ENCODE measurements around the gene SCLY.
A peak's percentile ranks its signal among the peaks of the same experiment; 100 is the strongest.

The SCLY gene

DNA sequence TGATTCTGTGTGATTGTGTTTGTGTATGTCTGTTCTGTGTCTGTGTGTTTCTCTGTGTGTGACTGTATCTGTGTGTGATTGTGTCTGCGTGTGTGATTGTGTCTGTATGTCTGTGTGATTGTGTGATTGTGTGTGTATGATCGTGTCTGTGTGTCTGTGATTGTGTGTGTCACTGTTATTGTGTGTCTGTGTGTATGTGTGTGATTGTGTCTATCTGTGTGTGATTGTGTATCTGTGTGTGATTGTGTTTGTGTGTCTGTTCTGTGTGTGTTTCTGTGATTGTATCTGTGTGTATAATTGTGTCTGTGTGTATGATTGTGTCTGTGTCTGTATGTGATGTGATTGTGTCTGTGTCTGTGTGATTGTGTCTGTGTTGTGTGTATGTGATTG is 66.0 kb downstream of the SCLY start:
- no peaks in the 10 kb centered on the region for H3K4me1 ChIP-seq (ENCODE audit: insufficient read depth, low read length)
- no peaks in the 10 kb centered on the region for H3K36me3 ChIP-seq (ENCODE audit: insufficient read depth, low read depth, low read length)
- no peak overlapping the region for H3K27ac ChIP-seq (ENCODE audit: low read length)
- H3K4me3 ChIP-seq (ENCODE audit: low read length) = no peak overlapping the region
- no peaks in the 10 kb centered on the region; the same call in 1 of the 2 replicates for H3K27me3 ChIP-seq (ENCODE audit: insufficient read depth, low read length)
- no peak overlapping the region for H3K9ac ChIP-seq (ENCODE audit: low read depth, low read length)
- H3K9me3 ChIP-seq (ENCODE audit: insufficient read depth, low read depth, low read length) = no peaks in the 10 kb centered on the region

DNA sequence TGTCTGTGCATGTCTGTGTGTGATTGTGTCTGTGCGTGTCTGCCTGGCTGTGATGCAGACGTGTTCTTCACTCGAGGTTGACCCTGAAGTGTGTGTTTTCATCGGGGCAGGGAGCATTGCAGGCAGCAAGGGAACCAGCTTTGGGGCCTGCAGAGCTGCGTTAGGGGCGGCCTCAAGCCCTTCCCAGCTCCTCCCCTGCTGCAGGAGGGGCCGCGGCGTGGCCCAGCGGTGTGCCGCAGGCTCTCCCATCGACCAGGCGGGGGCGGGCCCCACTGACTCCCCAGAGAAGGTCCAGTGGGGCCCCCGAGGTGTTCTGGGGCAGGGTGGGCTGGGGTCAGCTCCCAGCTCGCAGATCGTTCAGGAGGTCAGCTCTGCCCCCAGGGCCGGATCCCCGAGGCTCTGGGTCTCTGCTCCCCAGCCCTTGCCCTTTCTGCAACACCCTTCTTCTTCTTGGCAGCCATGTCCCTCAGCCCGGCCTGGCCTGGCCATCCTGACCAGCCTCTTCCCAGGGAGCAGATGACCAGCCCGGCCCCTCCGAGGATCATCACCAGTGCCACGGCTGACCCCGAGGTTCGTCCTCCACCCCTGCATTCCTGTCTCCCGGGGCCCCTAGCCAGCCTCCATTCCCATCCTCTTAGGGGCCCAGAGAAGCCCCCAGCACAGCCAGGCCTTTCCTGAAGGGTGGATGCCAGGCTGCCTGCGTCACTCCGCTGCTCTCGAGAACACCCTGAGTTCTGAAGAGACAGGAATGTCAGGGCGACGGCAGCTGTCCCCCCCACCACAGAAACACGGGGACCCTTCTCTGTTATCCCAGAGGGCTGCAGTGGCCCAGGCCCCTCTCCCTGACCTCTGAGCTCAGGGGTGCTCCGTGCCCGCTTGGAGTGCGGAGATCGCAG is 66.6 kb downstream of the SCLY start:
- Histone ChIP-seq H3K9me3 (ENCODE audit: insufficient read depth, low read depth, low read length) (no peaks in the 10 kb centered on the region), H3K27me3 (ENCODE audit: insufficient read depth, low read length) (no peaks in the 10 kb centered on the region; the same call in 1 of the 2 replicates), H3K36me3 (ENCODE audit: insufficient read depth, low read depth, low read length) (no peaks in the 10 kb centered on the region), H3K9ac (ENCODE audit: low read depth, low read length) (no peak overlapping the region), H3K27ac (ENCODE audit: low read length) (no peak overlapping the region), H3K4me1 (ENCODE audit: insufficient read depth, low read length) (no peaks in the 10 kb centered on the region), H3K4me3 (ENCODE audit: low read length) (no peak overlapping the region)

DNA sequence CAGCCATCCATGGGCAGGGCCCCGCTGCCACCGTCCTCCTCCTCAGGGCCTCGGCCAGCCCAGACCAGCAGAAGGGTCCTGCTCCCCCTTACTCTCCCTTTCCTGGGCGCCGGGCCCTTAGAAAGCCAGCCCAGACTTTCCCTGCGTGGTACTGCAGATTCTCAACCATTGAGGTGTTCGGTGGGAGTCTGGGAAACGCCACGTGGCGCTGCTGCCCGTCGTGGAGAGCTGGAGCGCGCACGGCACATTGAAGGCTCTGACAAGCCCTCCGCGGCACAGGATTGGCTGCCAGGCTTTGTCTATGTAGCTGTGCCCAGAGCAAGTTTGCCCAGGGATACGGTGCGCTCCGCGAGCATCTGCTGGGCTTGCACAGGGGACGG is 67.2 kb downstream of the SCLY start:
- Histone ChIP-seq H3K4me3 (ENCODE audit: low read length) (no peak overlapping the region), H3K27me3 (ENCODE audit: insufficient read depth, low read length) (no peaks in the 10 kb centered on the region; the same call in 1 of the 2 replicates), H3K4me1 (ENCODE audit: insufficient read depth, low read length) (no peaks in the 10 kb centered on the region), H3K27ac (ENCODE audit: low read length) (no peak overlapping the region), H3K9ac (ENCODE audit: low read depth, low read length) (no peak overlapping the region), H3K36me3 (ENCODE audit: insufficient read depth, low read depth, low read length) (no peaks in the 10 kb centered on the region), H3K9me3 (ENCODE audit: insufficient read depth, low read depth, low read length) (no peaks in the 10 kb centered on the region)

DNA sequence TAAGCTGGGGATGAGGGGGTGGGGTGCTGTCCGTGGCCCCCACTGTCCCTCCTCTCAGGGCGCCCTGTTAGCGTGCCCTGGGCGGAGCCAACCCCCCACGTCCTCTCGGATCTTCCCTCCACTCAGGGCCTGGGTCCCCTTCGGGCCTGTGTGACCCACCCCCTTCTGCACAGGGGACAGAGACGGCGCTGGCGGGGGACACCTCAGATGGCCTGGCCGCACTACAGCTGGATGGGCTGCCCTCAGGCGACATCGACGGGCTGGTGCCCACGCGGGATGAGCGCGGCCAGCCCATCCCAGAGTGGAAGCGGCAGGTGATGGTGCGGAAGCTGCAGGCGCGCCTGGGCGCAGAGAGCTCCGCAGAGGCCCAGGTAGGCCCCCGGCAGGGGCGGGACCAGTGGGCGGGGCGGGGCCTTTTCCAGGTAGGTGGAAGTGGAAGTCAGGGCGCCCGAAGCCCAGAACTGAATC is 67.8 kb downstream of the SCLY start:
- H3K4me1 ChIP-seq (ENCODE audit: insufficient read depth, low read length) = no peaks in the 10 kb centered on the region
- H3K27me3 ChIP-seq (ENCODE audit: insufficient read depth, low read length) = no peaks in the 10 kb centered on the region; the same call in 1 of the 2 replicates
- no peak overlapping the region for H3K9ac ChIP-seq (ENCODE audit: low read depth, low read length)
- H3K36me3 ChIP-seq (ENCODE audit: insufficient read depth, low read depth, low read length) = no peaks in the 10 kb centered on the region
- peak overlapping the region; percentile 25; the same call in 1 of the 2 replicates for H3K4me3 ChIP-seq (ENCODE audit: low read length)
- H3K27ac ChIP-seq (ENCODE audit: low read length) = no peak overlapping the region
- no peaks in the 10 kb centered on the region for H3K9me3 ChIP-seq (ENCODE audit: insufficient read depth, low read depth, low read length)

DNA sequence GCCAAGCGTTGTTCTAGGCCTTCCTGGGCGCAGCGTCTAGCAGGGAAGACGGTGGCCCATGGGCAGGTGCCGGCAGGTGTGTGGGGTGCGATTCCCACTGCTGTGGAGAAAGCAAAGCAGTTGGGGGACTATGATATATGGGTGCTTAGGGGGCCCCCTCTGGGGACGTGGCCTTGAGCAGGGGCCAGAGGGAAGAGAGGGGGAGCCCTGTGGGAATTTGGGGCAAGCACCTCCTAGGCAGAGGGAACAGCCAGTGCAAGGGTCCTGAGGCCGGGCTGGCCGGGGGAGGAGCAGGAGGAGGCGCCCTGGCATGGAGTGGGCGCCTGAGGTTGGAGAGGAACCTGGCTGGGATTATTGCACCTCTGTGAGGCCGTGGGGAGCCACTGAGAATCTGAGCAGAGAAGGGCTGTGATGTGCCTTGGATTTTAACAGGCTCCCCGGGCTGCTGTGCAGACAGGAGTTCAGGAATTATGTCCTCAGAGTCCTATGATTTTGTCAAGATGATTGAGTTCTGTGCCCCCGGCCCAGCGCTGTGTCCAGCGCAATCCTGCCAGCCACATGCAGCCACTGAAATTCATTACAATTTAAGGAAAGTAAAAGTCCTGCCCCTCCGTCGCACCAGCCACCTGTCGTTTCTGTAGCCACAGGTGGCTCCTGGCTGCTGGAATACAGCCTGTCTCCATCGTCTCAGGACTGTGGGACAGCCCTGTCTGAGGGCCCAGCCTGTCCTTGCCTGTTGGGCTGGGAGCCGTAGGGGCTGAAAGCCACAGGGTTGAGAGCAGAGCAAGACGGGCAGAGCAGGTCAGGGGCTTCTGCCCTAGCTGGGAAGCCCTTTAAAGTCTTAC is 68.6 kb downstream of the SCLY start:
- Histone ChIP-seq H3K9me3 (ENCODE audit: insufficient read depth, low read depth, low read length) (no peaks in the 10 kb centered on the region), H3K27me3 (ENCODE audit: insufficient read depth, low read length) (no peaks in the 10 kb centered on the region; the same call in 1 of the 2 replicates), H3K36me3 (ENCODE audit: insufficient read depth, low read depth, low read length) (no peaks in the 10 kb centered on the region), H3K9ac (ENCODE audit: low read depth, low read length) (no peak overlapping the region), H3K27ac (ENCODE audit: low read length) (no peak overlapping the region), H3K4me1 (ENCODE audit: insufficient read depth, low read length) (no peaks in the 10 kb centered on the region), H3K4me3 (ENCODE audit: low read length) (no peak overlapping the region)

DNA sequence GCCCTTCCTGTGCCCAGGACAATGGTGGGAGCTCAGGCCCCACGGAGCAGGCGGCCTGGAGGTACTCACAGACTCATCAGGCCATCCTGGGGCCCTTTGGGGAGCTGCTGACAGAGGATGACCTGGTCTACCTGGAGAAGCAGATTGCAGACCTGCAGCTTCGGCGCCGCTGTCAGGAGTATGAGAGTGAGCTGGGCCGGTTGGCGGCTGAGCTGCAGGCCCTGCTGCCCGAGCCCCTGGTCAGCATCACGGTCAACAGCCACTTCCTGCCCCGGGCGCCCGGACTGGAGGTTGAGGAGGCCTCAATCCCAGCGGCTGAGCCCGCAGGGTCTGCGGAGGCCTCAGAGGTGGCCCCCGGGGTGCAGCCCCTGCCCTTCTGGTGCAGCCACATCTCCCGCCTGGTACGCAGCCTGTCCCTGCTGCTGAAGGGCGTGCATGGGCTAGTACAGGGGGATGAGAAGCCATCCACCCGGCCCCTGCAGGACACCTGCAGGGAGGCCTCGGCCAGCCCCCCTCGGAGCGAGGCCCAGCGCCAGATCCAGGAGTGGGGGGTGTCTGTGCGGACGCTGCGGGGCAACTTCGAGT is 69.4 kb downstream of the SCLY start:
- no peak overlapping the region for H3K27ac ChIP-seq (ENCODE audit: low read length)
- H3K36me3 ChIP-seq (ENCODE audit: insufficient read depth, low read depth, low read length) = no peaks in the 10 kb centered on the region
- no peak overlapping the region for H3K4me3 ChIP-seq (ENCODE audit: low read length)
- no peaks in the 10 kb centered on the region for H3K4me1 ChIP-seq (ENCODE audit: insufficient read depth, low read length)
- H3K27me3 ChIP-seq (ENCODE audit: insufficient read depth, low read length) = no peaks in the 10 kb centered on the region; the same call in 1 of the 2 replicates
- no peaks in the 10 kb centered on the region for H3K9me3 ChIP-seq (ENCODE audit: insufficient read depth, low read depth, low read length)
- H3K9ac ChIP-seq (ENCODE audit: low read depth, low read length) = no peak overlapping the region

DNA sequence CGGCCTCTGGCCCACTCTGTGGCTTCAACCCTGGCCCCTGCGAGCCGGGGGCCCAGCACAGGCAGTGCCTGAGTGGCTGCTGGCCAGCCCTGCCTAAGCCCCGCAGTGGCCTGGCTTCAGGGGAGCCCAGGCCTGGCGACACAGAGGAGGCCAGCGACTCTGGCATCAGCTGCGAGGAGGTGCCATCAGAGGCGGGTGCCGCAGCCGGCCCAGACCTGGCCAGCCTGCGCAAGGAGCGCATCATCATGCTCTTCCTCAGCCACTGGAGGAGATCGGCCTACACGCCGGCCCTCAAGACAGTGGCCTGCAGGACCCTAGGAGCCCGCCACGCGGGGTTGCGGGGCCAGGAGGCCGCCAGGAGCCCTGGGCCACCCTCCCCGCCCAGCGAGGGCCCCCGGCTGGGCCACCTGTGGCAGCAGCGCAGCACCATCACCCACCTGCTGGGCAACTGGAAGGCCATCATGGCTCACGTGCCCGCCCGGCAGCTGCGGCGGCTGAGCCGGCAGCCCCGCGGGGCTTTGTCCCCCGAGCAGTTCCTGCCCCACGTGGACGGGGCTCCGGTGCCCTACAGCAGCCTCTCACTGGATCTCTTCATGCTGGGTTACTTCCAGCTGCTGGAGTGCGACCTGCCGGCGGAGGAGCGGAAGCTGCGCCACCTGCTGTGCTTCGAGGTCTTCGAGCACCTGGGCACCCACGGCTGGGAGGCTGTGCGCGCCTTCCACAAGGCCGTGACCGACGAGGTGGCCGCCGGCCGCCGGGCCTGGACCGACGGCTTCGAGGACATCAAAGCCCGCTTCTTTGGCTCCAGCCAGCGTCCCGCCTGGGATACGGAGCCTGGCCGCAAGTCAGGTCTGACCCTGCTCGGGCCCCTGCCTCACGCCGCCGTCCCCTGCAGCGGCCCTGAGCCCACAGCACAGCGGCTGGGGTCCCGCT is 70.2 kb downstream of the SCLY start:
- Histone ChIP-seq H3K27ac (ENCODE audit: low read length) (no peak overlapping the region), H3K9me3 (ENCODE audit: insufficient read depth, low read depth, low read length) (no peaks in the 10 kb centered on the region), H3K4me3 (ENCODE audit: low read length) (no peak overlapping the region), H3K36me3 (ENCODE audit: insufficient read depth, low read depth, low read length) (no peaks in the 10 kb centered on the region), H3K4me1 (ENCODE audit: insufficient read depth, low read length) (no peaks in the 10 kb centered on the region), H3K9ac (ENCODE audit: low read depth, low read length) (no peak overlapping the region), H3K27me3 (ENCODE audit: insufficient read depth, low read length) (no peaks in the 10 kb centered on the region; the same call in 1 of the 2 replicates)

DNA sequence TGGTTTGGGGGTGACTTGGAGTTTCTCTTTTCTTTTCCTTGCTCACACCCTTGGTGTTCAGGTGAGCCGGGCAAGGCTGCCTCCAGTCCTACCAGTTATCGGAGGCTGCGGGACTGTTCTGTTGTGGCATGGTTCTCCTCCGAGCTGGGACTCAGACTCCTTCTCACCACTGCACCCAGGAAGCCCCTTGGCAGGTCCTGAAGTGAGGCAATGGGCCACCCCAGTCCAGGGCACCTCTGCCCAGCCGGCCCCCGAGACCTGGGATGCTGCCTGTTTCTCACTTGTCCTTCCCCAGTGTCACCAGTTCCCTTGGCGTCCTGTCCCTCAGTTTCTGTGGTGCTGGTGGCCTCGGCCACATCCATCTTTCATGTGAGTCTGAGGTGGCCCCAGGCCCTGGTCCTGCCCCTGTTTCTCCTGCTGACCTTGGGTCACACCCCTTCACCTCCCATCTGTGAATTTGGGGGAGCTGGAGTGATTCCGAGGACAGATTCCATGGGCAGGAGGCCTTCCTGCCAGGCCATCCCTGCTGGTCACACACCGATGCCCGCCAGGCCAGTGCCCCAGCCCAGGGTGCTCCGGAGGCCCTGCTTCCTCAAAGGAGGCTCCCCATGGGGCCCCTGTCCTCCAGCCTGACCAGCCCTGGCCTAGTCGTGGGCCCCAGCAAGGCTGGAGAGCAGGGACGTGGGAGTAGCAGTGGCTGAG is 71.1 kb downstream of the SCLY start:
- Histone ChIP-seq H3K27me3 (ENCODE audit: insufficient read depth, low read length) (no peaks in the 10 kb centered on the region; the same call in 1 of the 2 replicates), H3K4me3 (ENCODE audit: low read length) (no peak overlapping the region), H3K9ac (ENCODE audit: low read depth, low read length) (no peak overlapping the region), H3K27ac (ENCODE audit: low read length) (no peak overlapping the region), H3K9me3 (ENCODE audit: insufficient read depth, low read depth, low read length) (no peaks in the 10 kb centered on the region), H3K4me1 (ENCODE audit: insufficient read depth, low read length) (no peaks in the 10 kb centered on the region), H3K36me3 (ENCODE audit: insufficient read depth, low read depth, low read length) (no peaks in the 10 kb centered on the region)

DNA sequence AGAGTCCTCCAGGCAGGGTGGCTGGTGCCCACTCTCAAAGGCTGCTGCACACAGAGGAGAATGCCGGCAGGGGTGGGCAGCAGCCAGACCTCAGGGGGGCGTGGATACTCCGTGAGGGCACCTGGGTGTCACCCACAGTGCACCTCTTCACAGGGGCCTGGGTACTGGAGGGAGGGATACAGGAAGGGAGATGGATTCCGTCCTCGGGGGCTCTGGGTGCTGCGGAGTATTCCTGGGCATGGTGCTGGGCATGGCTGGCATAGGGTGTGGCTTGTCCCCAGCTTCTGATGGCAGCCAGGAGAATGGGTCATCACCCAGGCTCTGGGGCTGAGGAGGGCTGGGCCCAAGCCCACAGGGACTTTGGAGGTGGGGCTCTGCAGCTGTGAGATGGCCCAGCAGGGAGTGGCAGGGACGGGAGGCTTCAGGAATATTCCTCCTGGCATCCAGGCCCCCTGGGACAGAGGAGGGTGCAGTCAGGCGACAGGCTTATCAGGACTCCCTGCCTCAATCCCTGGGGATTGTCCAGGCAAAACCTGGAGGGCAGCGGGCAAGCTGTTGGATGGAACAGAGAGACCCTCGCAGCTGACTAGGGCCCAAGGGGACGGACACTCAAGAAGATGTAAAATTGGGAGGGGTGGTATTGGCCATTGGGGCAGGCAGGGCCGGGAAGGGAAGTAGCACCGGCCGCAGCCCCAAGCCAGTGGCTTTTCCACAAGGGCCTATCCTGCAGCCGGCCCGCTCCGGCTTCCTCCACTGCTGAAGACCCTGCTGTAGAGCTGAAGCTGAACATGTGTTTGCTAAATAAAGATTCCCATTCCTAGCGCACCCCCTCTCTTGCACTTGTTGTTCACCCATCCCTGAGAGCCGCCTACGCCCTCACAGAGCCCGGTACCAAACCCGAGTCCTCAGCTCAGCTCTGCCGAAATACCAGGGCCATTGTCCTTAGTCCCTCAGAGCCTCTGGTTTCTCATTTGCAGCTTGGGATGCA is 72.0 kb downstream of the SCLY start:
- no peak overlapping the region for H3K4me3 ChIP-seq (ENCODE audit: low read length)
- H3K9me3 ChIP-seq (ENCODE audit: insufficient read depth, low read depth, low read length) = no peaks in the 10 kb centered on the region
- H3K9ac ChIP-seq (ENCODE audit: low read depth, low read length) = no peak overlapping the region
- H3K36me3 ChIP-seq (ENCODE audit: insufficient read depth, low read depth, low read length) = no peaks in the 10 kb centered on the region
- H3K27me3 ChIP-seq (ENCODE audit: insufficient read depth, low read length) = no peaks in the 10 kb centered on the region; the same call in 1 of the 2 replicates
- no peak overlapping the region for H3K27ac ChIP-seq (ENCODE audit: low read length)
- H3K4me1 ChIP-seq (ENCODE audit: insufficient read depth, low read length) = no peaks in the 10 kb centered on the region
